Hindlimb muscle (tissue), 1 donor: ENCODE results near the gene GFOD2. TPM values are rescaled to one million over a fixed set of nuclear protein-coding genes. Genes with fewer than 3 reads are reported as not detected.
"Not testable (repeated sequence)": the region's sequence is repeated elsewhere in the genome, so short reads cannot be mapped to it uniquely, and the experiment has no call there.

Experiments
- DNase-seq: peaks from one replicate; pipeline ENCODE4 v3.0.0-alpha.2; 2013
- polyA plus RNA-seq: library from polyadenylated mRNA; unstranded; fragments of 120-200 nt; gene quantifications from one replicate; pipeline ENCODE4 v1.2.1, GENCODE V29; 2013; ENCODE audit not compliant: insufficient read length

Gene GFOD2, protein sequence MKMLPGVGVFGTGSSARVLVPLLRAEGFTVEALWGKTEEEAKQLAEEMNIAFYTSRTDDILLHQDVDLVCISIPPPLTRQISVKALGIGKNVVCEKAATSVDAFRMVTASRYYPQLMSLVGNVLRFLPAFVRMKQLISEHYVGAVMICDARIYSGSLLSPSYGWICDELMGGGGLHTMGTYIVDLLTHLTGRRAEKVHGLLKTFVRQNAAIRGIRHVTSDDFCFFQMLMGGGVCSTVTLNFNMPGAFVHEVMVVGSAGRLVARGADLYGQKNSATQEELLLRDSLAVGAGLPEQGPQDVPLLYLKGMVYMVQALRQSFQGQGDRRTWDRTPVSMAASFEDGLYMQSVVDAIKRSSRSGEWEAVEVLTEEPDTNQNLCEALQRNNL
- 15.8 TPM for polyA plus RNA-seq

DNA sequence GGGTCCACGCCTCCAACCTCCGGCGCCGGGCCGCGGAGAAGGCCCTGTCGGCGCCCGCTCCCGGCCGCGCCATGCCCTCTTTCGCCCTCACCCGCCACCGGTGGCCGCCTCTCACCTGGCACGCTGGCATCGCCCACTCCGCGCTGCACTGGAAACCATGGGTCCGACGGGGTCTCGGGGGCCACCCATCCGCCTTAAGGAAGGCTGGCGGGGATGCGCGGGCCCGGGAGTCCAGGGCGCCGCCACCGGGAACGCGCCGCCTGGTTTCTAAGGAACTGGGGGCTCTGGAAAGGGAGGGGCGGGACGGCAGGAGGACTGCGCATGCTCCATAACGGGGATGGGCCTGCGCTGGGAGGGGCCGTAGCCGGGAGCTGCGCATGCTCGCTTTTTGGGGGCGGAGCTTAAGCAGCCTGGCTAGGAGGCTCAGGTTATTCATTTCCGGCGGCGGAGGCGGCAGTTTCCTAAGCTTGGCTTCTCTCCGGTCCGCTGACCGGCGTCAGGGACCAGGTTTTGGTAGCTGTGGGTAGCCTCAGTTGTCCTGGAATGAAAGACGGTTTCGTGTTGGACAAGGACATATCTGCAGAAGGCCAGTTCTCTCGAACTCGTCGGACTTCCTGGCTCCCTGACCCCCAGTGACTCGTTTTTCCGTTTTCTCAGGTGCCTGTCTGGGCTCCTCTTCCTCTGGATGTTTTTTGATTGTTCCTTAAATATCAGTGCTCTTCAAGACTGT is at the start of gene GFOD2:
Gene GFOD2 (minus strand): TSS at position 269 of the 730 bp plus-strand sequence. CDS start 33,601 bp downstream, outside the sequence.
- DNase-seq, result peak; percentile 96

DNA sequence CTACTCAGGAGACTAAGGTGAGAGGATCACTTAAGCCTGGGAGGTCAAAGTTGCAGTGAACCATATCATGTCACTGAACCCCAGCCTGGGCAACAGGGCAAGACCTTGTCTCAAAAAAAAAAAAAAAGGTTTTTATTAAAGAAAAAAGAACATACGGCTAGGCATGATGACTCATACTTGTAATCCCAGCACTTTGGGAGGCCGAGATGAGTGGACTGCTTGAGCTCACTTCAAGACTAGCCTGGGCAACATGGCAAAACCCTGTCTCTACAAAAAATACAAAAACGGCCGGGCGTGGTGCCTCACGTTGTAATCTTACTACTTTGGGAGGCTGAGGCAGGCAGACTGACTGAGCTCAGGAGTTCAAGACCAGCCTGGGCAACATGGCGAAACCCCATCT is 48.8 kb upstream of the GFOD2 start:
- no peak for DNase-seq

- DNase-seq, result no peak
Observed at GRCh38 chr16:67766291-67766690, 47.2 kb upstream of the GFOD2 start.

- DNase-seq, result no peak
Observed at GRCh38 chr16:67764158-67764667, 45.1 kb upstream of the GFOD2 start.

GRCh38 chr16:67763066-67763465 is 44.0 kb upstream of the GFOD2 start:
- DNase-seq, result no peak

GRCh38 chr16:67762385-67762784 is 43.3 kb upstream of the GFOD2 start:
- no peak for DNase-seq

- DNase-seq, result no peak
Observed at GRCh38 chr16:67761924-67762323, 42.8 kb upstream of the GFOD2 start.

DNA sequence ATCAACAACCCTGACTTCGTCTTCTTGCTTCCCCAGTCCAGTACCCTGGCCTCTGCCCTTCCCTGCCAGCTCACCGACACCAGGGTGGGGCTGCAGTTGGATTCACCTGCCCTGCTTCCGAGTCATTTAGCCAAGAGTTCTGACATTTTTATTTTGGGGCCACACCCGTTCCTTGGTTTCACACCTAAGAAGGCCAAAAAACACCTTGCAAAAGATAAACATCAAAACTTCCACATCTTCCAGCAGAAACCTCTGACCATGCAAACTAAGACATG is 41.8 kb upstream of the GFOD2 start:
- no peak for DNase-seq

DNA sequence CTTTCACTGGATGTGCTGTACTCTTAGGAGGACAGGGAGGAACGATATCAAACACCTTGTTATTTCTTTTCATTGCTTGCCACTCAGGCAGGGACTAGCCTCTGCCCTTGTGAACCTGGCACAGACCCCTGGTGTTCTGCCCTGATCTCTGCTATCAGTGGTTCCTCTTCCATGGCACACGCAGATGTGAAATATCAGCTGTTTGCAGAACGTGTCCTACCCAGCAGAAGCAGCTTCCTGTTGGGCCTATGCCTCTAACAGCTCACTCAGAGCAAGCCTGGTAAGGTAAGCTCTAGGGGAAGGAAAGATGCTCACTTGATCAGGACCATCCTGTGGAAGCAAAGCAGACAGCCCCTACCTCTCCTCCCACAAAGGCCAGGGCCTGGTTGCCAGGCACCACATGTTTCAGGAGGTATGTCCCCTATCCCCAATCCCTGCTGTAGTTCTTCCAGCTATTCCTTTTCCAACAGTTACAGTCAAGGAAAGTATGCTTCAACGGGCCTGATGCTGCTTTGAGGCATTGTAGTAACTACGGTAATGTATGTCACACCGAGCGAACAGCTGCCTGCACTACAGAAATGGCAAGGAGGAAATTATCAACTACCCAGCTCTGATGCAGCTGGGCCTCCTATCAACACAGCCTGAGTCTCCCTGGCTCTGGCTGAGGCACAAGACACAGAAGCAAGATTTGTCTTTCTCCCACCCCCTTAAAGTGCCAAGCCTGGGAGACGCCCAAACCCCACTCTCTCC is 41.3 kb upstream of the GFOD2 start:
- no peak for DNase-seq

- no peak for DNase-seq
Observed at GRCh38 chr16:67758966-67759365, 39.9 kb upstream of the GFOD2 start.

GRCh38 chr16:67758006-67758405 is 38.9 kb upstream of the GFOD2 start:
- DNase-seq, result no peak

DNA sequence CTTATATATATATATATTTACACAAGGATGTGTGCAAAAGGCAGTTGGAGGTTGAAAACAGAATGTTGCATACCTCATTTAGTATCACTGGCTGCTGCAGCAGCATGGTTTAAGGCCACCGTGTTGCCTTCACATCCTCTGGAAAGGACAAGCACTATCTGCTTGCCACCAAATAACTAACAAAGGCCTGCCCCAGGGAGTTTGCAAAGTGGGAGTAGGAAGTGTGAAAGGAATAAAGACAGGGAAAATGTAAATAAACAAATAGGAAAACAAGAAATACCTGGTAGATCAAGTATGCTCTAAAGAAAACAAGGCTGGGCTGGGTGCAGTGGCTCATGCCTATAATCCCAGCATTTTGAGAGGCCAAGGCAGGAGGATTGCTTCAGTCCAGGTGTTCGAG is 33.5 kb upstream of the GFOD2 start:
- no peak for DNase-seq

DNA sequence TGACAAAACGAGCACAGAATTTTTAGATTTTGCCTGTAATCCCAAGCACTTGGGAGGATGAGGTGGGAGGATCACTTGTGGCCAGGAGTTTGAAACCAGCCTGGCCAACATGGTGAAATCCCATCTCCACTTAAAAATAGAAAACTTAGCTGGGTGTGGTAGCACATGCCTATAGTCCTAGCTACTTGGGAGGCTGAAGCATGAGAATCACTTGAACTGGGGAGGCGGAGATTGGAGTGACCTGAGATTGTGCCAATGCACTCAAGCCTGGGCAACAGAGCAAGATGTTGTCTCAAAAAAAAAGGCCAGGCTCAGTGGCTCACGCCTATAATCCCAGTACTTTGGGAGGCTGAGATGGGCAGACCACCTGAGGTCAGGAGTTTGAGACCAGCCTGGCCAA is 32.2 kb upstream of the GFOD2 start:
- DNase-seq, result not testable (repeated sequence)

- DNase-seq, result no peak
Observed at GRCh38 chr16:67750466-67750865, 31.4 kb upstream of the GFOD2 start.

DNA sequence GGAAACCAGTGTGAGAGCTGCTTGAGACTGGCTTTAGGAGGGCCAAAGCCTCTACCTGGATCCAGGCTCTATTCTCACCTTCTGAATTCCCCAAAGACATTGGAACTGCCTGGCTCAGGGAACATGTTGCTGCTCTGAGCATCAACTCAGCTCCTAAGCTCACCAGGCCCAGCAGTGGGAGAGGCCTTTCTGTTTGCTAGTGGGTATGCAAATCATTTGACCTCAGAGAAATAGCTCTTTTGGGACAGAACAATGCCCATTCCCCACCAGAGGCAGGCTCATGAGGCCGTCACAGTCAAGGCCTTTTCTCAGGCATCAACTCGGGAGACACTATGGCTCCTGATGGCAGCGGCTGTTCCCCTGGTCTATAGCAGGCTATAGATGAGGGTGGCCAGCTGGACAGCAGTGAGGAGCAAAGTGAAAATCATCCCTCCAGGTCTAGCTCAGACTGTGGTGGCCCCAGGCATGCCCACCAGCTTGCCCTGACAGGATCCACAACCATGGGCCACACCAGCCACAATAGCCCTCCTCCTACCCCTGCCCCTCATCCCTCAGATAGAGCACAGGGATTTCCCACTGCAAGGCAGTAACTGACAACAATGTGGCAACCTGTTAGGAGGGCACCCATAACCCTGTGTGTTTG is 30.4 kb upstream of the GFOD2 start:
- no peak for DNase-seq

DNA sequence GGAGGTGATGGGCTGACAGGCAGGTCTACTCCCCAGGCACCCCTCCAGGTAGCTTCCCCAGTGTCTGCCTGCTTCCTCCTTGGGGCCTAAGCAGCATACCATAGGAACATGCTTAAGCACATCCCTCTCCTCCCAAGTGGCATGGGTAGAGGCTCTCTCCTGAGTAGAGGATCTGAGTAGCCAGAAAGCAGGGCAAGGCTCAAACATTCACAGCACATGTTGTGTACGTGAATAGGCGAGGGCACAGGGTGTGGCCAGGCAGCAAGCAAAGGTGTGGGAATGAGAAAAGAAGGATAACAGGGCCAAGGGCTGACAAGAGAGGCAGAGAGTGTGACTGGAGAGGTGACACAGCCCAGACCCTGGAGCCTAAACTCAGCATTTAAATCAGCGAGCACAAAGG is 29.7 kb upstream of the GFOD2 start:
- DNase-seq, result no peak

DNA sequence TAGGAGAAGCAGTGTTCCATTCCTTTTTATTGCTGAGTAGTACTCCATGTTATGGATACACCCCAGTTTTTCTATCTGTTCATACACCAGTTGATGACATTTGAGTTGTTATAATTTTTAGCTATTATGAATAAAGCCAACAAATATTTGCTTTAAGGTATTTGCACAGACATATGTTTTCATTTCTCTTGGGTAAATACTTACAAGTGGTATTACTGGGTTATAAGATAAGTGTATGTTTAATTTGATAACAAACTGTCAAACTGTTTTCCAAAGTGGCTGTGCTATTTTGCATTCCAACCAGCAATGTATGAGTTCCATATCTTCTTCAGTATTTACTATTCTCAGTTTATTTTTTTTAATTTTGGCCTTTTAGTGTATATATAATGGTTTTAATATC is 27.7 kb upstream of the GFOD2 start:
- no peak for DNase-seq

DNA sequence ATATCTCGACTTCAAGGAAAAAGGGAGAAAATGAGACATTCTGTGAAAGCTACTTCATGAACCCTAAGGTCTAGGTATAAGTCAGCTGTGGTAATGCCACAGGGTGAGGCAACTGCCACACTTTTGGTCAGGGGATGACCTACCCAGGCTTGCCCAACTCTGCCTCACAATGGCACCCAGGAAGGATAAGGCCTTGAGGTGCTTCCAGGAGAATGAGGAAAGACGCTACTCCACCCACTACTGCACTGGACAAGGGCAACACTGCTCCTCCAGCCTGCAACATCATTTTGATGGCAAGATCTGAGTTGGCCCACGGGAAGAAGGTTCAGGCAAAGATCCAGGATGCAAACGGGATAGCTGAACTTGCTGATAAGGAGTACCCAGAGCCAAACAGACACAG is 22.0 kb upstream of the GFOD2 start:
- DNase-seq, result no peak

DNA sequence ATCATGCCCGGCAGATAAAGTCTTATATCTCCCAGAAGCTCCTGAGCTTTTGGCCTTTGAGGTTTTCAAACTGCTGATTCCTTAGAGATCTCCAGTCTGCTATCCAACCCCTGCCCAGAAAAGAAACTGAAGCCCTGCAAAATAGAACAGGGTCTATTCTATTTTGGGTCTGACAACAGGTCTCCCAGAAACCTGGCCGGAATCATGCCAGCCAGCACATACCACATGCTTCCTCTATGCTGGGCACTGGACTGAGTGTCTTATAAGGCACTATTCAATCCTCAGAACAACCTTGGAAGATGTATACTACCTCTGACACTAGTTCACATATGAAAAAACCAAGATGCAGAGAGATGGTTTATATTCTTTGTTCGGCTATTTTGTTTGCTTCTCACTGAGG is 21.3 kb upstream of the GFOD2 start:
- DNase-seq, result no peak

- no peak for DNase-seq
Observed at GRCh38 chr16:67736858-67737257, 17.7 kb upstream of the GFOD2 start.

DNA sequence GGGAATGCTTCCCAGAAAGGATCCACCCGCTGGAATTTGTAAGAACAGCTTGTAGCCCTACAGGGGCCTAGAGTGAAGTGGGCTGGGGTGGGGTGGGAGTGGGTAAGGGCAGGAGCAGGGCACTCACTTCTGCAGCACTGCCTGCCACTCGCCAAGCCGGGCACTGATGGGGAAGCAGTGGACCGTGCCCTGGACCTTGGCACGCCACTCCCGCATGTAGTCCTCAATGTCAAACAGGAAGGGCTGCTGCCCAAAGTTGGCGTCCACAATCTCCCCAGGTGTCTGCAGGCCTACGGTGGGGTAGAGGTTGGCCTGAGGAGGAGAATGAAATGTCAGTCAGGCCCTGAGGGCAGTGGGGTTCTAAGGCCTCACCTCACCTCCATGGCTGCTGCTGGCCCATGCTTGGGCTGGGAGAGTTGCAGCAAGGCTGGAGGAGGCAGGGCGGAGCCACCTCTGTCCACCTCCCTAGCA is 15.7 kb upstream of the GFOD2 start:
- DNase-seq, result no peak

DNA sequence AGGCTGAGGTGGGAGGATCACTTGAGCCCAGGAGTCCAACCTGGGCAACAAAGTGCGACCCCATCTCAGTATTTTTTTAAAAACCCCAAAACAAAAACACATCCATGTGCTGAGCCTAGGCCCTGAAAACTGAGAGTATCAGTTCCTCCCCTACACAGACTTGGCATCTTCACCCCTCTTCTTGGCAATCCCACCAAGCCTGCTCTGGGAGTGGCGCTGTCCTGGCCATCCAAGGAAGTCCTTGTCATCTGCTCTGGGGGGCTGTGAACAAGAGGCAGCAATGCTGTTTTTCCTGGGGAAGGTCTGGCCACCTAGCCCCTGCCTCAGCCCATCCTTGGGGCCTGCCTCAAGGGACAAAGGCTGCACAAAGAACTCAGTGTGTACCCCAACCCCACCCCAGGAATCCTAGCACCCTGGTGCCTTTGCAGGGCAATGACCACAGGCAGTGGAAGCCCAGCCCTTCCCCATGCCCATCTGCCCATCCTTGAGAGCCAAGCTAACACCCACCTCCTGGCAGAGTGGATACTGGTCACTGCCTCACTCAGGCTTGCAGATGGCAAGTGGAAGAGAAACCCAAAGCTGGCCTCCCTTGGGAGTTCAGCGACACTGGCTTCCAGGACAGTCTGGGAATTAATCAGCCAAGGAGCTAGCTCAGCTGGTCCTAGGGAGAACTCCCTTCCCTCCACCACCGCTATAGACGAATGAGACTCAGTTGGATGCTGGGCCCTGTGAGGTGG is 14.8 kb upstream of the GFOD2 start:
- no peak for DNase-seq
